OCI-LY7 (cell line): ENCODE results near the gene USP30.

Experiments used
- EZH2phosphoT487 ChIP-seq: fragments of 200-600 bp; sonication (generic); IDR thresholded peaks from 2 replicates; pipeline ENCODE4 v1.6.1; 2018; ENCODE audit warnings: low read depth, borderline replicate concordance, mild to moderate bottlenecking, mixed run types, antibody characterized with exemption, low read length, moderate library complexity, mixed read lengths
- TF ChIP-seq, protein P1 (sequence below): fragments of 200-600 bp; sonication (generic); conservative IDR thresholded peaks from 2 replicates; pipeline ENCODE4 v1.5.1; 2014; ENCODE audit warnings: mild to moderate bottlenecking, antibody characterized with exemption, low read length, moderate library complexity, mixed read lengths

DNA sequence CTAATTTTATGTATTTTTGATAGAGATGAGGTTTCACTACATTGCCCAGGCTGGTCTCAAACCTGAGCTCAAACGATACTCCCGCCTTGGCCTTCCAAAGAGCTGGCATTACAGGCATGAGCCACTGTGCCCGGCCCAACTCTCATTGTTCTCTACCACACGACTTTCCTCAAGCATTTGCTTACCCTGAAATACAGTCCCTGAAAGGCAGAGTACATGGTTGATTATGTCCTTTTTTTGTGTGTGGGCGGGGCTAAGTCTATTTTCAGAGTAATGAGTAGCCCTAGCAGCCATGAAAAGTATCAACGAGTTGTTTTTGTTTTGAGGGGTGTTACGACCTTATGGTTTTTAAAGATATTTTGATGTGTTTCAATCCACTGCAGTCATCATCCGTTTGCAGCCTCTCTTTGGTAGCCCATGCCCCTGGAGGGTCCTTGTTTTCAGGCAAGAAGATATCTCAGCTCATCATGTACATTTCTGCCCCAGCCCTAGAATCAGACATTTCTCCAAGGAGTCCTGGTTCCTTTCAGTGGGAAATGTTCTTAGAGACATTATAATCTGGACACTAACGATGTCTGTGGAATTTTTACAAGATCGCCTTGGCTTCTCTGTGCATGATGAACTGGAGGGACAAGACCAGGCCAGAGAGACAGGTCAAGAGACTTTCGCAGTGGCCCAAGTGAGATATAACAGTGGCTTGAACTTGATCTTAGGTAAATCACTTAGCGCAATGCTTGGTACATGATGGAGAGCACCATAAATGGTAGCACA lies 72.7 kb downstream of the USP30 start:
- TF ChIP-seq, protein P1, sequence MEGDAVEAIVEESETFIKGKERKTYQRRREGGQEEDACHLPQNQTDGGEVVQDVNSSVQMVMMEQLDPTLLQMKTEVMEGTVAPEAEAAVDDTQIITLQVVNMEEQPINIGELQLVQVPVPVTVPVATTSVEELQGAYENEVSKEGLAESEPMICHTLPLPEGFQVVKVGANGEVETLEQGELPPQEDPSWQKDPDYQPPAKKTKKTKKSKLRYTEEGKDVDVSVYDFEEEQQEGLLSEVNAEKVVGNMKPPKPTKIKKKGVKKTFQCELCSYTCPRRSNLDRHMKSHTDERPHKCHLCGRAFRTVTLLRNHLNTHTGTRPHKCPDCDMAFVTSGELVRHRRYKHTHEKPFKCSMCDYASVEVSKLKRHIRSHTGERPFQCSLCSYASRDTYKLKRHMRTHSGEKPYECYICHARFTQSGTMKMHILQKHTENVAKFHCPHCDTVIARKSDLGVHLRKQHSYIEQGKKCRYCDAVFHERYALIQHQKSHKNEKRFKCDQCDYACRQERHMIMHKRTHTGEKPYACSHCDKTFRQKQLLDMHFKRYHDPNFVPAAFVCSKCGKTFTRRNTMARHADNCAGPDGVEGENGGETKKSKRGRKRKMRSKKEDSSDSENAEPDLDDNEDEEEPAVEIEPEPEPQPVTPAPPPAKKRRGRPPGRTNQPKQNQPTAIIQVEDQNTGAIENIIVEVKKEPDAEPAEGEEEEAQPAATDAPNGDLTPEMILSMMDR = no peak
- TF ChIP-seq EZH2phosphoT487 = no peak
